ENCODE results near the gene MCF2L. TPM values are rescaled to one million over a fixed set of nuclear protein-coding genes. Genes with fewer than 3 reads are reported as not detected.

Gene MCF2L
- total and polyA plus RNA-seq, 4 donors: 21.0 to 78.7 (median 35.9) TPM

GRCh38 chr13:113148407-113148806 lies 179.4 kb downstream of the MCF2L start:
- no peak overlapping the region for H3K9ac ChIP-seq (ENCODE audit: insufficient read depth in 1 of 2, low read length in 2 of 2)
- no peak overlapping the region for H3K4me3 ChIP-seq
- peaks cover 0 to 6% (median 2%) of the 10 kb centered on the region in 3 donors for H3K27me3 ChIP-seq (ENCODE audit: control insufficient read depth in 3 of 3, insufficient read depth in 3 of 3, low read length in 2 of 3)
- no peaks in the 10 kb centered on the region for H3K36me3 ChIP-seq (ENCODE audit: control insufficient read depth in 4 of 4, insufficient read depth in 4 of 4, low read length in 4 of 4)
- WGBS, 2 donors: 94 to 95% methylated on average over 13 of the region's 13 CpGs
- no peak for TF ChIP-seq CTCF (IDR thresholded peaks at IDR 0.05; ENCODE audit: control extremely low read depth, extremely low read depth)
- no peaks in the 10 kb centered on the region for H3K9me3 ChIP-seq (ENCODE audit: control insufficient read depth in 4 of 4, insufficient read depth in 3 of 4, low read length in 3 of 4)
- no peak overlapping the region for H3K27ac ChIP-seq (ENCODE audit: low read depth in 1 of 2, low read length in 1 of 2)
- DNase-seq (no peak), ATAC-seq (ENCODE audit: insufficient read depth, low FRiP score) (no peak)
- H3K4me1 ChIP-seq (ENCODE audit: control insufficient read depth in 5 of 5, insufficient read depth in 5 of 5, low read length in 5 of 5): peaks cover 0 to 18% (median 4%) of the 10 kb centered on the region in 5 donors

GRCh38 chr13:113148940-113149503 lies 180.0 kb downstream of the MCF2L start:
- Histone ChIP-seq H3K36me3 (ENCODE audit: control insufficient read depth in 4 of 4, insufficient read depth in 4 of 4, low read length in 4 of 4) (no peaks in the 10 kb centered on the region), H3K27me3 (ENCODE audit: control insufficient read depth in 3 of 3, insufficient read depth in 3 of 3, low read length in 2 of 3) (peaks cover 0 to 6% (median 2%) of the 10 kb centered on the region in 3 donors), H3K9me3 (ENCODE audit: control insufficient read depth in 4 of 4, insufficient read depth in 3 of 4, low read length in 3 of 4) (no peaks in the 10 kb centered on the region), H3K27ac (ENCODE audit: low read depth in 1 of 2, low read length in 1 of 2) (no peak overlapping the region), H3K9ac (ENCODE audit: insufficient read depth in 1 of 2, low read length in 2 of 2) (no peak overlapping the region), H3K4me3 (no peak overlapping the region), H3K4me1 (ENCODE audit: control insufficient read depth in 5 of 5, insufficient read depth in 5 of 5, low read length in 5 of 5) (peaks cover 0 to 21% (median 4%) of the 10 kb centered on the region in 5 donors)
- WGBS, 2 donors: 95 to 96% methylated on average over 38 of the region's 38 CpGs
- DNase-seq (no peak), ATAC-seq (ENCODE audit: insufficient read depth, low FRiP score) (no peak)
- no peak for TF ChIP-seq CTCF (IDR thresholded peaks at IDR 0.05; ENCODE audit: control extremely low read depth, extremely low read depth)

Other genes starting within 250 kb of the MCF2L start
- gene F7, start 136.6 kb downstream of the MCF2L start, total RNA-seq: under 1 TPM; 0.21 to 0.26 TPM
- gene F7, start 136.6 kb downstream of the MCF2L start, polyA plus RNA-seq: under 1 TPM; 0.04 to 0.07 TPM
- gene F10, start 153.6 kb downstream of the MCF2L start, total RNA-seq: 10 to 100 TPM in 1 of 2 donors, 1 to 10 TPM in 1; 6.1 to 18.8 TPM
- 1 to 10 TPM; 2.5 to 9.2 TPM for gene F10, start 153.6 kb downstream of the MCF2L start, polyA plus RNA-seq
- not detected for gene PROZ, start 189.4 kb downstream of the MCF2L start, total RNA-seq
- not detected for gene PROZ, start 189.4 kb downstream of the MCF2L start, polyA plus RNA-seq
- gene PCID2, start 239.5 kb downstream of the MCF2L start, total RNA-seq: 10 to 100 TPM; 36.8 to 86.2 TPM
- 10 to 100 TPM; 31.5 to 37.8 TPM for gene PCID2, start 239.5 kb downstream of the MCF2L start, polyA plus RNA-seq
- gene CUL4A, start 240.4 kb downstream of the MCF2L start, total RNA-seq: 10 to 100 TPM; 73.7 to 88.1 TPM
- gene CUL4A, start 240.4 kb downstream of the MCF2L start, polyA plus RNA-seq: 10 to 100 TPM; 29.2 to 41.3 TPM

Data from lung (tissue), 12 donors.